GM18519 (cell line): ENCODE measurements around the gene URM1.
"Not testable (repeated sequence)": the region's sequence is repeated elsewhere in the genome, so short reads cannot be mapped to it uniquely, and the experiment has no call there.

ENCODE experiments used
- ATAC-seq: cut with Tn5 transposase; IDR thresholded peaks from one replicate; pipeline ENCODE4 v1.9.1; 2021; ENCODE audit warnings: mild to moderate bottlenecking, moderate library complexity; ENCODE audit not compliant: unreplicated experiment, low FRiP score

The URM1 gene

DNA sequence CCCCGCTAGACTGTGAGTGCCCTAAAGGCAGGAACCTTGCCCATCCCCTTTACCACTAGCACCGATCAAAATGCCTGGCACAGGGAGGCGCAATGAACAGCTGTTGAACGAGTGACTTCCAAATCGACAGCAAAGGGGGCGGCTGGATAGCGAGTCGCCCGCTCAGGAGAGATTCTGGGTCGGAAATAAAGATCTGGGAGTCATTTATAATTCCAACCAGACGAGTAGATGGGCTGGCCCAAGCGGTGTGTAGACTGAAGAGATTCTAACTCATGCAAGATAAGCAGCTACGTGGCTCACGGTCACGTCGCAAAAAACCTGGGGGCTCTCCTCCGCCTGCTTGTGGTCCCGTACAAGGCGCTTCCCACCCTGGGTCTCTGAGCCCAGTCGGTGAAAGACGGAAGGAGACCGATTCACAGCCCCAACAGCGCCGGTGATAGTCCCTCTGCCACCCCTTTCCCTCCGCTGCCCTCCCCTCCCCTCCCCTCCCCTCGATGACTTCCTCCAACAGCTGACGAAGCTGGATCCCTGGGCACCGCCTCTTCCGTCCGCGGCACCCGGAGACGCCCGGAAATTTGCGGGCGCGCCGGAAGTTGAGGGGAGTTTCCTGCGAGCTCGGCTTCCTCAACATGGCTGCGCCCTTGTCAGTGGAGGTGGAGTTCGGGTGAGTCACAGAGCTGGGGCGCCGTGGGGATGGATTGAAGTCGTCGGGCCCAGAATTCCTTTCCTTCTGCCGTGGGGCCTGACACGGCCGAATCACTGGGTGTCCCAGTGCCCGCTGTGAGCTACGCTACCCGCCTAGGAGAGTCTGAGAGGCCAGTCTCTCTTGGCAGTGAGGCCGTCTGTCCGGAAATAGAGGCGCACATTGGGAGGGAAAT lies at the start of gene URM1:
Gene URM1 (plus strand): TSS at position 623 of the 878 bp plus-strand sequence. CDS start 7 bp downstream, at position 630.
- ATAC-seq: peak; percentile 65

GRCh38 chr9:128321879-128322403 lies 49.2 kb upstream of the URM1 start:
- peak; percentile 16 for ATAC-seq

GRCh38 chr9:128322404-128323211 lies 48.6 kb upstream of the URM1 start, which contains the start of the genes COQ4 and TRUB2:
Gene COQ4, plus strand, starts transcription at chr9:128322839. Its CDS starts 20 bp downstream, at chr9:128322859.
Gene TRUB2, minus strand, starts transcription at chr9:128322447. Its CDS starts 39 bp downstream, at chr9:128322408.
- ATAC-seq: peak; percentile 53

DNA sequence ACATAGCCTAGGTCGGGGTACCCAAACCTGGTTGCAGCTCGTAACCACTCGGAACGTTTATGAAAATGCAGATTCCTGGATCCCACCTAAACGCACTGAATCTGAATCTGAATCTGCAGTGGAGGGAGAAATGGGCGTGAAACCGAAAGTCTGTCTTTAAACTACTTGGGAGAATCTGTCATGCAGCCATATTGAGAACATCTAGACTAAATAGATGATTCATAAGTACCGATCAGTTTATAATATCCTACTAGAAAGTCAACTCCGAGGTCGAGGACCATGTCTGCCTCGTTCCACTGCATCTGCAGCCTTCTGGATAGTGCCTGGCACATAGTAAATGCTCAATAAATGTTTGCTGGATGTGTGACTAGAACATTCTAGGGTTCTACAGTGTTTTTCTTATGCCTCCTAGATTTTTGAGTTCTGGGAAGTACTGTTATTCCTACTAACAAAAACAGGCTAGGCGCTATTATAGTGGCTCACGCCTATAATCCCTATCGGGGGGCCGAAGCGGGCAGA lies 47.9 kb upstream of the URM1 start:
- ATAC-seq: no peak

- ATAC-seq: no peak
Measured at GRCh38 chr9:128323791-128324190, 47.4 kb upstream of the URM1 start.

- no peak for ATAC-seq
Measured at GRCh38 chr9:128324401-128324800, 46.8 kb upstream of the URM1 start.

DNA sequence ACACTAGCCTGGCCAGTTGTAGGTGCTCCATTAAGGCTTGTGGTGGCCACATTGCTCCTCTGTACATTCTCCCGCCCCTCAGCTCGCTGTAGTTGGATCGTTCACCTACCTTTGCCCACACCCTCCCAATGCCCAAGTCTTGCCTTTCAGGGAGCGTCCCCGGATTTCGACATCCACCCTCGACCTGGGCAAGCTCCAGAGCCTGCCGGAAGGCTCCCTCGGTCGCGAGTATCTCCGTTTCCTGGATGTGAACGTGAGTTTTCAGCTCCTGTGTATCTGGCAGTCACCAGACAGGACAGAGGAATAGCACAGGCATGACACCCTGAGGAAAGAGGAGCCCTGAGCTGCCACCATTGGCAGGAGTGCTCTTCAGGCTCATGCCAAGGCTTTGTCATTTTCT lies 45.5 kb upstream of the URM1 start:
- no peak for ATAC-seq

GRCh38 chr9:128333451-128333869 lies 37.7 kb upstream of the URM1 start:
- no peak for ATAC-seq

GRCh38 chr9:128335161-128335560 lies 36.0 kb upstream of the URM1 start:
- ATAC-seq: no peak

GRCh38 chr9:128335914-128336313 lies 35.3 kb upstream of the URM1 start:
- ATAC-seq: no peak

DNA sequence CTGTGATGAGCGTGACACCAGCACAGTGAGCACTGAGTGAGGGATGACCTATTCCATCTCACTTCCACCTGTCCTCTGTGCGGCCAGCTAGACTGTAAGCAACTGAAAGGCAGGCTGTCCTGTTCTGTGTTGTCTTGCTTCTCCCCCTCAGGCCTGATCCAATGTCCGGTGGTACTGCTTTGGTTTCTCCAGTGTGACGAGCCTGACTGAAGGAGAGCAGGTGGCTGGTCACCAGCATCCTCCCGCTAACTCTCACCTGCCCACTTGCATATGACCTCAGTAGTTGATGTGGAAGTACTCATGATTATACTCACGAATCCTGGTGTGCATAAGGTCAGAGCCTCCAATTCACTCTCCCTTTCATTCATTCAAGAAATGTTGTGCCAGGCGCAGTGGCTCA lies 33.2 kb upstream of the URM1 start:
- no peak for ATAC-seq

DNA sequence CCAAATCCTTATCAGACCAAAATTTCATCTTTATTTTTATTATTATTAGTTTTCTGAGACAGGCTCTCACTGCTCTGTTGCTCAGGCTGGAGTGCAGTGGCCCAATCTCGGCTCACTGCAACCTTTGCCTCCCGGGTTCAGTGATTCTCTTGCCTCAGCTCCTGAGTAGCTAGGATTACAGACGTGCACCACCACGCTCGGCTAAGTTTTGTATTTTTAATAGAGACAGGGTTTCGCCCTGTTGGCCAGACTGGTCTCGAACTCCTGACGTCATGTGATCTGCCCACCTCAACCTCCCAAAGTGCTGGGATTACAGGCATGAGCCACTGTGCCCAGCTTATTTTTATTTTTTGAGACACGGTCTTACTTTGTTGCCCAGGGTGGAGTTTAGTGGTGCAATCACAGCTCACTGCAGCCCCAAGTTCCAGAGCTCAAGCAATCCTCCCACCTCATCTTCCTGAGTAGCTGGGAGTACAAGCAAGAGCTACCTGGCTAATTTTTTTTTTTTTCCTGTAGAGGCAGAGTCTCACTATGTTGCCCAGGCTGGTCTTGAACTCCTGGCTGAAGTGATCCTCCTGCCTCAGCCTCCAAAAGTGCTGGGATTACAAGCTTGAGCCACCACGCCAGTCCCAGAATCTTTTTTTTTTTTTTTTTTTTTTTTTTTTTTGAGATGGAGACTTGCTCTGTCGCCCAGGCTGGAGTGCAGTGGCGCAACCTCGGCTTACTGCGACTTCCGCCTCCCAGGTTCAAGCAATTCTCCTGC lies 32.1 kb upstream of the URM1 start:
- not testable (repeated sequence) for ATAC-seq

GRCh38 chr9:128339761-128340690 lies 31.1 kb upstream of the URM1 start, which contains the start of gene SLC27A4:
Gene SLC27A4, plus strand, starts transcription at chr9:128340527. Its CDS starts 2,606 bp downstream, at chr9:128343133.
- ATAC-seq: peak; percentile 45

DNA sequence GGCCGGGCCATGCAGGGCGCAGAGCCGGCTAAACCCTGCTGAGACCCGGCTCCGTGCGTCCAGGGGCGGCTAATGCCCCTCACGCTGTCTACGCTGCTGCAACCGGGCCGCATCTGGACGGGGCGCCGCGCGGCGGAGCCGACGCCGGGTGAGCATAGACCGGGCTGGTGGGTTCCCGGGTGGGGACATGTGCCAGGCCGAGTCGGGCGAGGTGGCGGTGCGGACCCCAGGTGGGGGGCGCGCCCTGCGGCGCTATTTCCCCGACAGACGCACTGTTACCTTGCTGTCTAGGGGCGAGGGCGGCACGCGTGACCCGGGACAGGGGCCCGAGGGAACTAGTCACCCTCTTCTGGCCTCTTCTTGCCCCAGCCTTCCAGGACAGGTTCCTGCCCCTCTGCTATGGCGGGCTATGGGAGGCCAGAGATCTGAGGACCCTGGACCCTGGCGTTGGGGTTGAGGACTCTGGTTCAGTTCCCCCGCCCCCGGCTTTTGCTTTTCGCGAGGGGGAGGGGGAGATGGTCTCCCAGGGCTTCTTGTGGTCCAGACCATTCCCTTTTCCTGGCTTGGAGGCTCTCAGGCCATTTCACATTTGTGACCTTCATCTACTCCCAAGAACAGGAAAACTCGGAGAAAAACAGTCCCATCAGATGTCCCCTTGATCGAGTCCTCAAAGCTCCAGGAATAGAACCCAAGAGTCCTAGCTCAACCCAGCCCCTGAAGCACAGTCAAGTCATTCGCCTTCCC lies 30.3 kb upstream of the URM1 start:
- ATAC-seq: peak; percentile 18

DNA sequence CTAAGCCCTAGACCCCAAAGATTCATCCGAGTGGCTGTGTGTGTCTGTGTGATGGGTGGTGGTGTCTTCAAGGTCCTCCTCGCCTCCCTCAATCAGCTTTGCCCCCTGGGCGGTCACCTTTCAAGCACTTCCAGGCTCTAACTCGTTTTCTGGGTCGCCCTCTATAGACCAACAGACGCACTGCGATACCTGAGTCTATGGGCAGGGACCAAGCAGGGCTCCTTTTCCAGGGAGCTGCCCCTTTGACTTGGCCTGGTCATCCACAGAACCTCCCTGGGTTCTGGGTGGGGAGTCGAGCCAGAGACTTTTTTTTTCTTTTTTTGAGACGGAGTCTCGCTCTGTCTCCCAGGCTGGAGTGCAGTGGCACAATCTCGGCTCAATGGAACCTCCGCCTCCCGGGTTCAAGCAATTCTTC lies 29.7 kb upstream of the URM1 start:
- ATAC-seq: no peak

DNA sequence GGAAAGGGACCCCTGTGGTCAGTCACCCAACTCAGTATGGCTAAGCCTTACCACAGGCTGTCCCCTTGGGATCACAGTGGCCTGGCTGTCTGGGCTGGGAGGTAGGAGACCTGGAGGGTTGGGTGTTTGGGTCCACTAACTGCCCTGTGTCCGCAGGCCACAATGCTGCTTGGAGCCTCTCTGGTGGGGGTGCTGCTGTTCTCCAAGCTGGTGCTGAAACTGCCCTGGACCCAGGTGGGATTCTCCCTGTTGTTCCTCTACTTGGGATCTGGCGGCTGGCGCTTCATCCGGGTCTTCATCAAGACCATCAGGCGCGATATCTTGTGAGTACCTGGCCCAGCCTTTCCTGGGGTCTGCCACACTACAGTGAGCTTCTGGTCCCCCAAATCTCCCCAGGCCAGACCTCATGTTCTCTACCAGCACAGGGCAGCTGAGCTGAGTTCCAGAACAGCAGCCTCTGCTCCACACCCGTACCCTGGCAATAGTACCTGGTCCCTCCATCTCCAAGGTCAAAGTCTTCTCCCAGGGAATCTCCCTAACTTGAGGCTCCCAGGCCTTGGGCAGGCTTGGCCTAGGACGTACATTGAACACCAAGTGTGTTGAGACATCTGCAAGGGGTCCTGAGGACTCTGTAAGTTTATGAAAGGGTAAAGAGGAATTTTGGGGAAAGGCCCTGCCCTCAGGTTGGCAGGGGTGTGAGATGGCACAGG lies 28.0 kb upstream of the URM1 start:
- no peak for ATAC-seq

DNA sequence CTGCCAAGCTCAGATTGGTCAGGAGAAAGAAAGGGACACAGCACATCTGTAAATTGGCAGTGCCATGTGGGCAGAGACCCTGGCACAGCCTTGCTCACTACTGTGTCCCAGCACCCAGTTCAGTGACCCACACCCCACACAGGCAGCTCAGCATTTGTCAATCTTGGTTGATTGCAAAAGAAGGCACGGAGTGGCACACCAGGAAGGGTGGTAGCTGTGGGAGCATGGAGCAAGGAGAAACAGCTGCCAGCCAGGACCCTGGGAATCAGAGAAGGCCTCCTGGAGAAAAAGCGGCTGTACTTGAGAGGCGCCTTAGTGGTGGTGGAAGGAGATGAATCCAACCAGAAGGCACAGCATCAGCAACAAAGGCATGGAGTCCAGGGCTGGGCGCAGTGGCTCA lies 27.3 kb upstream of the URM1 start:
- no peak for ATAC-seq
